ENCODE data around the gene GPR55. TPM values are rescaled to one million over a fixed set of nuclear protein-coding genes. Genes with fewer than 3 reads are reported as not detected.

Gene GPR55
- total RNA-seq, 1 donor from 2014 or later = 0.96 TPM

DNA sequence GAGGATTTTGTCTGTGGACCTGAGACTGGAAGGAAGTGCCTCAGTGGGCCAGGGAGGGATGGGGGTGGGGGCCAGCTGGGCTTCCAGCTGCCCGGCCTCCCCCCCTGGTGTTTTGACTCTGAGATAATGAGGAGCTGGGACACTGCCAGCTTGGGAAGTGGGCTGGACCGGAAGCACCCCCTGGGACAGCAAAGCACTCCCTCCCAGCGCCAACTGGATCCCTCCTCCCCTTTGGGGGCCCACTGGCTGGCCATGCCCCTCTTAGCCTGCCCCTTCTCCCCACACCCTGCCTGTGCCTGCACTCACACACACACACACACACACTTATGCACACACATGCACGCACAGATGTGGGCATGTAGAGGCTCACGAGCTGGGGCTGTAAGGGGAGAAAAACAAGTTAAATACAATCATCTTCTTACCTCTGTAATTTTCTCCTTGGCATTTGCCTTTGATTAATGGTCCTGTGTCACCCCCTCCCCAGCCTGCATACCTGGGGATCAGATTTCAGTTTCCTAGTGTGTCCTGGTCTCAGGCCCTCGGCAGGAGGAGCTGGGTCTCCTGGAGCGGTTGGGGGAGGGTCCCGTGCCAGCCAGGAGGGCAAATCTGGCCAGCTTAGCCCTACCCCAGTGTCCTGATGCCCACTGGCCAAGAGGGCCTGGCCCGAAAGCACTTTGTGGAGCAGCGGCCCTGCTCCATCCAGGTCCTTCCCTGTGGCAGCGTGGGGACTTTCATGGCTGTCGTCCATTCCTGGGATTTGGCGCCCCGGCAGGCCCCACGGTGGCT, 56.7 kb downstream of the GPR55 start:
- DNase-seq (ENCODE audit: low spot score) = peak; percentile 62

DNA sequence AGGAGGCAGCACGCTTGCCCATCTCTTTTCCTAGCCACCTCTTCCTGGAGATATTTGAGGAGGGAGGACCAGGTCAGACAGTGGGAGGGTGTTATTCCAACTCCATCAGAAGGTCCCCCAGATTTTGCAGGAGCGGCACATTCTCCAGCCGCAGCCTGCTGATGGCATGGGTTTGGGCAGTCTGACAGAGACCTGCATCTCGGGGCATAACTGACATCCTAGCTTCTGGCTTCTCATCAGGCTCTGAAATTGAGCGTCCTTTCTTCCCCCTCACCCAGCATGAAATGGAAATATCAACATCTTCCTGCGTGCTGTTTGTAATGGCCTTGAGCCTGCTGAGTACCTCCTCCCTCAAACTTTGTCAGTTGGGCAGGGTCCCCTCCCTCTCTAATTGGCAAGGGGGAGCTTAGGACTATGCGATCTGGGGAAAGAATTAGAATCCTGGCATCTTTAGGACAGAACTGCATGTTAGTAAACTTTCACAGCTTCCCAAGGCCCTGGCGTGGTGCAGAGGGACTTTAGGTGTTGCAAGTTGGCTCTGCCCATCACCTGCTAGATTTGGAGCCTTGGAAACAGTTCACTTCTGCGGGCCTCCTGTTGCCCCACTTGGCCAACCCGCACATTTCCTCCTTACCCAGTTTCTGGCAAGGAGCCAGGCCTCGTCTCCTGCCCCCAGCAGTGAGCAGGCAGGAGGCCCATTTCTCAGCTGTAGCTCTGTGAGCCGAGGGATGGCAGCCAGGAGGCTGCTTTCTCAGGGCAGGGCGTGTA, 58.1 kb downstream of the GPR55 start:
- peak; percentile 42 for DNase-seq (ENCODE audit: low spot score)

GRCh38 chr2:230865766-230866755, 59.0 kb downstream of the GPR55 start:
- DNase-seq (ENCODE audit: low spot score) = peak; percentile 63

DNA sequence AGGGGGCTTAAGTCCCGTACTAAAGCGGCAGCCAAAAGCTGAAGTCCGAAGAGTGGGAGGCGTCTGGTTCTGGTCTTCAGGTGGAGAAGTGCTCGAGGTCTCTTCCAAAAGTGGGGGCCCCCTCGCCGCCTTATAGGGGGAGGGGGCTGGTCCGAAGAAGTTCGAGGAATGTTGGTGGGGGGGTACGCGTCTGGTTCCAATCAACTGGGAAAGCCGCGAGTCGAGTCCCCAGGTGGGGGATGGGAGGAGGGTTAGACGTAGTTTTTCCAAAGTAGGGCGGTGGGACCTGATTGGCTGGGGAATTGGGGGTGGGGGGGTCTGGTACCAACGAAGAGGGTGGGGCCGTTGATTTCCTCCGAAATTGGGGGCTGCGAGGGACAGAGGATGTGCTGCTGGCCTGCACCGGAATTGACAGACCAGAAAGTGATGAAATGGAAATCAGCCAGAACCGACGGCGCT, 59.7 kb downstream of the GPR55 start:
- peak; percentile 30 for DNase-seq (ENCODE audit: low spot score)

DNA sequence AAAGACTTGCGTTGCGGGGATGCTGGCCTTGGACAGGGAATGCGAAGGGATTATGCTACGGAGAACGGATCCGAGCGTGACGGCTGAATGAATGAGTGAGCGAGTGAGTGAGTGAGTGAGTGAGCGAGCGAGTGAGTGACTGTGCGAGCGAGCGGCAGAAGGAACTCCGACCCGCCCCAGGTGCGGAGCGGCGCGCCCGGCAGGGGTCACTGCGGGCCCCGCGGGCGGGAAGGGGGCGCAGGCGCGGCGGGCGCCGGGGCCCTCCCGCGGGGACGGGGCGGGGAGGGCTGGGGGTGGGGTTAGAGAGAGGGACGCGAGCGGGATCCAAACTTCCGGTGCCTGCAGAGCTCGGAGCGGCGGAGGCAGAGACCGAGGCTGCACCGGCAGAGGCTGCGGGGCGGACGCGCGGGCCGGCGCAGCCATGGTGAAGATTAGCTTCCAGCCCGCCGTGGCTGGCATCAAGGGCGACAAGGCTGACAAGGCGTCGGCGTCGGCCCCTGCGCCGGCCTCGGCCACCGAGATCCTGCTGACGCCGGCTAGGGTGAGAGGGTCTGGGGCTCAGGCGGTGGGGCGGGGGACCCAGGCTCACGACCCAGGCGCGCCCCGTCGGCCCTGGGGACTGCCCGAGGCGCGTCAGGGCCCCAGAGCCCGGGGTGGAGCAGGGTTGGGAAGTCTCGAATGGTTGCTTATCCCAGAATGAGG, 60.3 kb downstream of the GPR55 start, which contains the start of gene ITM2C:
TSS of gene ITM2C (plus strand) at position 338 of the 702 bp plus-strand sequence. CDS start at position 422, 84 bp downstream.
- DNase-seq (ENCODE audit: low spot score) = peak; percentile 81

- DNase-seq (ENCODE audit: low spot score) = no peak
Measured at GRCh38 chr2:230864122-230864604, 60.9 kb downstream of the GPR55 start.

DNA sequence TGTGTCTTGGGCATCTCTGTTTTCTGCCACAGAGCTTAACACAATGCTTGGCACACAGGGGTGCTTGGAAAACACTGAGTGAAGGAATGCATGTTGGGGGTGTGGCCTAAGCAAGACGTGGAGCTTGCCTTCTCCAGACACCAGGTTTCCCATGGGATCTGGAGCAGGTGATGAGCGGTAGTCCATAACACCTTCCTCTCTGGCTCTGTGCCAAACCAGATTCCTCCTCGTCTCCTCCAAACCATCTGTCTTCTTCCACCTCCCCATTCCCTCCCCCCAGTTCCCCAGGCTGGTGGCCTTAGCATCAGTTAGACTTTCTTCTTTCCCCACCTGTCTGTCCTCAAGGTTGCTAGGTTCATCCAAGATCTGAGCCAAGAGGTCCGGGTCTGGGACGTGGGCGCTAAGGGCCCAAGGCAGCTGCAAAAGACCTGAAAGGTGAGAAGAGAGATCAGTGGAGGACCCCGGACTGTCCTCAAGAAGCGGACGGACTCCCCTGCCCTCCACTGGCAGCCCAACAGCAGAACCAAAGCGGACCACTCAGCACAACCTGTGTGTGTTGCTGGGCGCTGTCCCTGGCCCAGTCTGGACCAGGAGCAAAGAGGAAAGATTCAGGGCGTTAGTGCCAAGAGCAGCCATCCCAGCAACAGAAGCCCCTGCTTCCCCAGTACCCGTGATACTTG, 61.5 kb downstream of the GPR55 start:
- no peak for DNase-seq (ENCODE audit: low spot score)

DNA sequence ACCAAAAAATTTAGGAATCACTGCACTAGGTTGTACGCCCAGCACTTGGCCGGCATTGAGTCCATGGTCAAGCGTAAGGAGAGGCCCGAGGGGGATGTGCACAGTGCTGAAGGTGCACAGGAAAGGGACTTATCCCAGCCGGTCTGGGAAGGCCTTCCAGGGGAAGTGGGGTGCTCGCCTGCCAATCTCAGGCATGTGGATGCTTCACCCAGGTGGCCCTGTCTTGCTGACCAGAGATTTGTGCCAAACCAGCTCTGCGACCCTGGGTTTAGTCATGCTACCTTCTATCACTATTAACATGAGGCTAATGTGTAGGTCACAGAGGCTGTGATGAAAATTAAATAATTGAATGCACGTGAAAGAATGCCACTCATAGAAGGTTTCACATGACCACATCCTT, 62.0 kb downstream of the GPR55 start:
- DNase-seq (ENCODE audit: low spot score) = no peak

GRCh38 chr2:230862292-230862691, 62.8 kb downstream of the GPR55 start:
- no peak for DNase-seq (ENCODE audit: low spot score)

DNA sequence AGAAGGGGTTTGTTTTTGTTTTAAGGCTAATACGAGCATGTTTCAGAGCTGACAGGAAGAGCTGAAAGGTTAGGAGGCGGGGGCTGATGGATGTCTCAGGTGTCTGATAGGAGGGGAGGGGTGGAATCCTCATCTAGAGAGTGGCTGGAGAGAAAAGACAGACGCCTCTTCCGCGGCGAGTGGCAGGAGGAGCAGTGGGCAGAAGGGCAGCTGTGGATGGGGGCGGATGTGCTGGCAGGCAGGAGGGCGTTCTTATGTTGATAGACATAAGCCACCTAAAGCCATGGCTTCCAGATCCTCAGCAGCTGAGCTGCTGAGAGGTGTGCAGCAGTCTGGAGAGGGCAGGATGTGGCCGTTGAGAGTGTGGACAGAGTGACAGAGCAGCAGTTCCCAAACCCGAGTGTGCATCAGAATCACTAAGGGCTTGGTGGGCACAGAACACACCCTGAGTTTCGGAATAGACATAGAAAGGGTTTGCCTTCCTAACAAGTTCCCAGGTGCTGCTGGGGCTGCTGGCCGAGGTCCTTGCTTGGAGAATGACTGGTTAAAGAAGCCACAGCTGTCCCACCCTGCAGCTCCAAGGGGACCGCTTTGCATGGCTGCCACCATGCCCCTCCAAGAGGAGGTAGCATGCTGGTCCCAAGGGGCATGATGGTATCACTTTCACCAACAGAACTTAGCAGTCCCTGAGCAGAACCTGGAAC, 63.3 kb downstream of the GPR55 start:
- no peak for DNase-seq (ENCODE audit: low spot score)

Other genes with a start within 250 kb of the GPR55 start
- gene CAB39, start 212.4 kb downstream of the GPR55 start, total RNA-seq (ENCODE audit: insufficient read depth, low replicate concordance) = 66.4 TPM
- 128 TPM for gene ITM2C, start 60.3 kb downstream of the GPR55 start, total RNA-seq (ENCODE audit: insufficient read depth, low replicate concordance)
- not detected for gene SPATA3, start 70.9 kb upstream of the GPR55 start, total RNA-seq (ENCODE audit: insufficient read depth, low replicate concordance)
- 0.48 TPM for gene C2orf72, start 112.3 kb upstream of the GPR55 start, total RNA-seq (ENCODE audit: insufficient read depth, low replicate concordance)
- gene PSMD1, start 131.6 kb upstream of the GPR55 start, total RNA-seq (ENCODE audit: insufficient read depth, low replicate concordance) = 45.3 TPM
- 1.2 TPM for gene HTR2B, start 199.8 kb upstream of the GPR55 start, total RNA-seq (ENCODE audit: insufficient read depth, low replicate concordance)